Measurements from ENCODE around the gene HTRA3.

HTRA3 gene

DNA sequence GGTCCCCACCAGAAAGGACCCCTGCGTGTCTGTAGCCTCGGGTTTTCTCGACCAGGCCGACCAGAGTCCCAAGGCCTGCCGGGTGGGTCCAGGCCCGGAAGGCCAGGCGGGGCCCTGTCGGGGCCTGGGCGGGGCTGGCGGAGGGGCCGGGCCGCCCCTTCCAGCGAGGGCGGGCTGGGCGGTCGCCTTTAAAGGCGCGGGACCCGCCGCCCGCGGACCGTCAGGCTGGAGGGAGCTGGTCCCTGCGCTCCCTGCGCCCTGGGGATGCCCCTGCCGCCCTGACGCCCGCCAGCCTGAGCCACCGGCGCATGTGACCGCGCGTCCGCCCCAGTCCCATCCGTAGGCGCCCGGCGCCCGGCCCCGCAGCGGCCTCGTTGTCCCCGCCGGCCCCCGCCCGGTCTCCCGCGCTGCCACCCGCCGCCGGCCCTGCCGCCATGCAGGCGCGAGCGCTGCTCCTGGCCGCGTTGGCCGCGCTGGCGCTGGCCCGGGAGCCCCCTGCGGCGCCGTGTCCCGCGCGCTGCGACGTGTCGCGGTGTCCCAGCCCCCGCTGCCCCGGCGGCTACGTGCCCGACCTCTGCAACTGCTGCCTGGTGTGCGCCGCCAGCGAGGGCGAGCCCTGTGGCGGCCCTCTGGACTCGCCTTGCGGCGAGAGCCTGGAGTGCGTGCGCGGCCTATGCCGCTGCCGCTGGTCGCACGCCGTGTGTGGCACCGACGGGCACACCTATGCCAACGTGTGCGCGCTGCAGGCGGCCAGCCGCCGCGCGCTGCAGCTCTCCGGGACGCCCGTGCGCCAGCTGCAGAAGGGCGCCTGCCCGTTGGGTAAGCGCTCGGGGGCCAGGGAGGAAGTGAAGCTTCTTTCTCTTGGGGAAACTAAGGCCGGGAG, at the start of gene HTRA3:
TSS of gene HTRA3 (plus strand) at position 220 of the 883 bp plus-strand sequence. CDS start at position 435, 215 bp downstream.
- no peak for DNase-seq

DNA sequence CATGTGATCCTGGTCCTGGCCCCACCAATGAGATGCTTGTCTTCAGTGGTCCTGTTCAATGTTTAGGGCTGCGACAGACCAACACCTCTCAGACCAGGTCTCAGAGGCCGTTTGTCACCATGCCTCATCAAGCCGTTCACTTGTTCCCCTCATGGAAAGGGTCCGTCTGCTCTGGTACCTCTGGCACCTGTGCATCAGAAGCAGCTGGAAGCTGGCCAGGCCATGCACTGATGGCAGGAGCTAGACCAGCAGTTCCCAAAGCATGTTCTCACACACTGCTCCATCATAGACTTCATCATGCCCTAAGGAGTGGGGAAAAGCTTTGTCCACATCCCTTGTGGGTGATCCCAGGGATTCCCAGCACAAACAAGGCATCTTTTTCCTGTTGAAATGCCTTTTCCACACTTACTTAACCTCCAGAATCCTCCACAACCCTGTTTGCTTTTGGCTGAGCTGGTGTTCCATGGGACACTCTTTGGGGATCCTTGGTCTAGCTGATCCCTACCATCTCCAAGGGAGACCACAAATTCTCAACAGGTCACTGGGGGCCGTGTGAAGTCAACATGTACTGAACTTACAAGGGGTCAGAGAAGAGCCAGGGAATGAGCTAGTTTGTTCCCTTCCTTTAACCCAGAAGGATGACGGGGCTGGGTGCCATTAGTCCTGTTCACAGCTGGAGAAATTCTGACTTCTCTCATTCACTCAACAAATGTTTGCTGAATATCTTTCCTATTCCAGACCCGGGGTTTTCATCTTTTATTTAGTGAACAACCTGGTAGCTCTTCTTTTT, 48.7 kb upstream of the HTRA3 start:
- no peak for DNase-seq

DNA sequence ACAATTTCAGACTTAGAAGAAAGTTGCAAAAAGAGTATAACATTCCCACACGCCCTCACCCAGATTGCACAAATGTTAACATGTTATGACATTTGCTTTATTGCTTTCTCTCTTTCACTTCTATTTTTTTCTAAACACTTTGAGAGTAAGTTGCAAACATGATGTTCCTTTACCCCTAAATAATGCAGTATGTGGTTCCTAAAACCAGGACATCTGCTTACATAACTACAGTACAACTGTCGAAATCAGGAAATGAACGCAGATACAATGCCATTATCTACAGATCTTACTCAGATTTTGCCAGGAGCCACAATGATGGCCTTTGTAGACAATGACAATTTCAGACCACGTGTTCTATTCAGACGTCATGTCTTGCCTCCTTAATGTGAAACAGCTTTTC, 48.1 kb upstream of the HTRA3 start:
- peak in 2 of 56 donors; percentile 18 to 25 for DNase-seq

DNA sequence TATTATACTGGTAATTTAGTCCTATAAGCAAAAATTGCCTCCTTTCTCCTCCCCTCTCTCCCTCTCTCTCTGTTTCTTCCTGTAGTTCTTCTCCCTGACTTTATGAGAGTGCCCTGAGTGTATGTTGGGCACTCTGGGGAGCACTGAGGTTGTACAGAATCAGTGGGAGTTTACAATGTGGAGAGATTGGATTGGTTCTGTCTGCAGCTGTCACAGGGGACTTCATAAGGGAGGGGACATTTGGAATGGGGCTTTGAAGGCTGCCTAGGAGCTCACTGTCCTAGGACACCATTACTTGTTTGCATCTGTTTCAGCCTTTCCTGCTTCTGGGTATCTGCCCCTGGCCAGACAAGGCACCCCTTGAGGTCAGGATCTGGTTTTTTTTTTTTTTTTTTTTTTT, 47.6 kb upstream of the HTRA3 start:
- no peak for DNase-seq

- no peak for DNase-seq
Measured at GRCh38 chr4:8222609-8223388, 46.8 kb upstream of the HTRA3 start.

- DNase-seq: no peak
Measured at GRCh38 chr4:8224267-8224974, 45.1 kb upstream of the HTRA3 start.

- no peak for DNase-seq
Measured at GRCh38 chr4:8224975-8225625, 44.5 kb upstream of the HTRA3 start.

- no peak for DNase-seq
Measured at GRCh38 chr4:8225706-8226443, 43.7 kb upstream of the HTRA3 start.

GRCh38 chr4:8227201-8227770, 42.3 kb upstream of the HTRA3 start:
- peak in 5 of 56 donors; percentile 14 to 28 (median 25) for DNase-seq

DNA sequence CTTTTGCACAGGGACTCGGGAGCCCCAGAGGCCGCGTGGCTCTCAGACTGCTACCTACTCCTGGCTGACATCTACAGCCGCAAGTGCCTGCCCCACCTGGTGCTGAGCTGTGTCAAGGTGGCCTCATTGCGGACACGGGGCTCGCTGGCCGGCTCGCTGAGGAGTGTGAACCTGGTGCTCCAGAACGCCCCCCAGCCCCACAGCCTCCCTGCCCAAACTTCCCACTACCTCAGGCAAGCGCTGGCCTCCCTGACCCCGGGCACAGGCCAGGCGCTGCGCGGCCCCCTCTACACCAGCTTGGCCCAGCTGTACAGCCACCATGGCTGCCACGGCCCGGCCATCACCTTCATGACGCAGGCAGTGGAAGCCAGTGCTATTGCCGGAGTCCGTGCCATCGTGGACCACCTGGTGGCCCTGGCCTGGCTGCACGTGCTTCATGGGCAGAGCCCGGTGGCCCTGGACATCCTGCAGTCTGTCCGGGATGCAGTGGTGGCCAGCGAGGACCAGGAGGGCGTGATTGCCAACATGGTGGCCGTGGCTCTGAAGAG, 41.7 kb upstream of the HTRA3 start:
- no peak for DNase-seq

DNA sequence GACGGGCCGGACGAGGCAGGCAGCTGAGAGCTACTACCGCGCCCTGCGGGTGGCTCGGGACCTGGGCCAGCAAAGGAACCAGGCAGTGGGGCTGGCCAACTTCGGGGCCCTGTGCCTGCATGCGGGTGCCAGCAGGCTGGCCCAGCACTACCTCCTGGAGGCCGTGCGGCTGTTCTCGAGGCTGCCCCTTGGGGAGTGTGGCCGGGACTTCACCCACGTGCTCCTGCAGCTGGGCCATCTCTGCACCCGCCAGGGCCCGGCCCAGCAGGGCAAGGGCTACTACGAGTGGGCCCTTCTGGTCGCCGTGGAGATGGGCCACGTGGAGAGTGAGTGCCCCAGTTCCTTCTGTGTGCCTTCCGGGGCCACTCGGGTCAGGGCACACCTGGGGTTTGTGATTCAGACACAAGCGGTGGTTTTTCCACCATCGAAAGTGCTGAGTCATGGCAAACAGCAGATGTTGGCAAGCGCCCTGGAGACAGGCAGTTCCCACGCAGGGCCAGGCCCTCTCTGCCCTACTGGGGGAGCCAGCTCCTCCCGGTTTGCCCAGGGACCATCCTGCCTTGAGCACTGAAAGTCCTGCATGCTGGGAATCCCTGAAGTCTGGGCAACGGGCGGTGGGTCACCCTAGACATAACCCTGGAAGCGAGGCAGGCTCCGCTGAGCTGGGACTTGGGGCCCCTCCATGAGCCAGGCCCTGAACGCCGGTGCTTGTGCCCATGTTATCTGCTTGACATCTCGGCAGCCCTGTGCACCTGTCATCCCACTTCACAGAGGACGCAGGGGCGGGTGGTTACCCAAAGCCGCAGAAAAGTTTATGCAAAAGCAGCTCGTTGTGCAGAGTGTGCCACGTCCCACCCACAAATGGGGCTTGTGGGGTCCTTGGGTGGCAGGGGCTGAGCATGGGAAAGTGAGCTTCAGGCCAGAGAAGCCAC, 41.0 kb upstream of the HTRA3 start:
- DNase-seq: peak in 43 of 56 donors; percentile 25 to 81 (median 56)

DNA sequence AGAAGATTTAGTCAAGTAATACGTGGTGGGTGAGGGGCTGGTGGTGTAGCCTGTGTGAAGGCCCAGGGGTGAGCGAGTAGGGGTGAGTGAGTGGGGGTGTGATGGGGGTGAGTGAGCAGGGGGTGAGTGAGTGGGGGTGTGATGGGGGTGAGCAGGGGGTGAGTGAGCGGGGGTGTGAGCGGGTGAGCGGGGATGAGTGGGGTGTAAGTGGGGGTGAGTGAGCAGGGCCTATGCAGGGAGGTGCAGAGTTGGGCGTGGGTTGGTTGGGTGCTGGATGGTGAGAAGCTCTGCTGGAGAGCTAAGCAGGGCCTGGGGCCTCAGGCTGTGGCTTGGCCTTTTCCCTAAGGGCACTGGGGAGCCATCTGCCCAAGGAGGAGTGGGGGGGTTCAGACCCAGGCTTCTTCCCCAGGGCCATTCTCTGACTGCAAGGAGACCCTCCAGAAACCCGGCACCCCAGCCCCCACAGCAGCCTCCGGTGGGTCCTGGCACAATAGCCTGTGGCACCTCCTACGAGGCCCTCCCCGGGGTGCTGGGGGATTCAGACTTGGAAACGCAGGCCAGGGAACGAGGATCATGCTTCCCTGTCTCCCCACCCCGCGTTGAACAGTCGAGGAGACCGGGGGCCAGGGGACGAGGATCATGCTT, 40.1 kb upstream of the HTRA3 start:
- DNase-seq: no peak

- no peak for DNase-seq
Measured at GRCh38 chr4:8230033-8230432, 39.5 kb upstream of the HTRA3 start.

DNA sequence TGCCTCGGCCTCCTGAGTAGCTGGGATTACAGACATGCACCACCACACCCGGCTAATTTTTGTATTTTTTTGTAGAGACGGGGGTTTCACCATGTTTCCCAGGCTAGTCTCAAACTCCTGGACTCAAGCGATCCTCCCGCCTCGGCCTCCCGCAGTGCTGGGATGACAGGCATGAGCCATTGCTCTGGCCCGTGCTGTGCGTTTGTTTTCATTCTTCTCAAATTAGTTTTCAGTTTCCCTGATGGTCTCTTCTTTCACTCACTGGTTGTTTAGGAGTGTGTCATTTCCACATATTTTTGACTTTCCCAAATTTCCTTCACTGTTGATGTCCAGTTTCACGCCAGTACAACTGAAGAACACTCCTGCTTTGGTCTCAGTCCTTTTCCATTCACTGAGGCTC, 38.7 kb upstream of the HTRA3 start:
- no peak for DNase-seq

DNA sequence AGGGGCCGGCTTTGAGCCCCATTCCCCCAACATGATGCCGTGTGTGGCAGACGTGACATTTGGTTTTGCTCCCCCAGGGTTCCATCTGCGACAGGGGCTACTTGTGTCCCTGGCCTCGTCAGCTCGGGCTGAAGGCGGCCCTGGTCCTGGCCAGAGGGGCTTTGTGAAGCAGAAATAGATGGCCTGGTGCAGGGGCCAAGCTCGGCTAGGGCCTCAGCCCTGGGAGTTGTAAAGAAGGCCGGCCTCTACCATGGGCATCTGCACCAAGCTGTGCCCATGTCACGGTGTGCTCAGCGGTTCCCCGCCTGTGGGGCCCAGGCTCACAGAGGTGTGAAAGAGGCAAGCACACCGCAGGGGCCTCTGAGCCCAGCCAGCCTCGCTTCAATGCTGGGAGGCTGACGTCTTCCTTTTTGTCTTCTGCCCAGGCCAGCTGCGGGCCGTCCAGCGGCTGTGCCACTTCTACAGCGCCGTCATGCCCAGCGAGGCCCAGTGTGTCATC, 38.0 kb upstream of the HTRA3 start:
- no peak for DNase-seq

DNA sequence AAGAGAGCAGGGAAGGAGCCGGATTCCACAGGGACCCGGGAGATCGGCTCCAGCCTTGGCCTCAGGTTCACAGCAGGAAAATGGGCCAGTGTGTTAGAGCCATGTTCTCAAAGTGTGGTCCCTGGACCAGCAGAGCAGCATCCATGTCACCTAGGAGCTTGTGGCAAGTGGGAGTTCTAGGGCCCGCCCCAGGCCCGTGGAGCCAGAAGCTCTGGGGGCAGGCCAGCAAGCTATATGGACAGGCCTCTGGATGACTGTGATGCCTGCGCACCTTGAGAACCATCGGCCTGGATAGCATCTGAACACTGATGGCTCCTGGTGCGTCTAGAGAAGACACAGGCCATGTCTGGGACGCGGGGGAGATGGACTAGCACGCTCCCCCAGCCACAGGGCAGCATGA, 36.8 kb upstream of the HTRA3 start:
- DNase-seq: no peak

Data from amygdala (tissue), 56 donors.